Nephron progenitor cell (in vitro differentiated cells): ENCODE results near the gene UBL5.
"Not testable (repeated sequence)": the region's sequence is repeated elsewhere in the genome, so short reads cannot be mapped to it uniquely, and the experiment has no call there.

Source experiments
- DNase-seq: peaks from one replicate; pipeline ENCODE4 v3.0.0; 2021
- H3K27ac Mint-ChIP-seq: 2 replicates; pipeline ENCODE4 v1.8.0; 2021; ENCODE audit warnings: mild to moderate bottlenecking, moderate library complexity, mixed read lengths
- H3K27me3 Mint-ChIP-seq: 2 replicates; pipeline ENCODE4 v1.8.0; 2021; ENCODE audit warnings: mild to moderate bottlenecking, low read depth, mixed read lengths; ENCODE audit not compliant: poor library complexity
- H3K36me3 Mint-ChIP-seq: 2 replicates; pipeline ENCODE4 v1.8.0; 2021; ENCODE audit warnings: low read depth, mixed read lengths
- H3K4me1 Mint-ChIP-seq: 2 replicates; pipeline ENCODE4 v1.8.0; 2021; ENCODE audit warnings: mixed read lengths
- H3K4me3 Mint-ChIP-seq: 2 replicates; pipeline ENCODE4 v1.8.0; 2021; ENCODE audit warnings: mild to moderate bottlenecking, moderate library complexity, mixed read lengths
- H3K9me3 Mint-ChIP-seq: 2 replicates; pipeline ENCODE4 v1.8.0; 2021; ENCODE audit warnings: mild to moderate bottlenecking, moderate library complexity, mixed read lengths
- TF ChIP-seq, protein P1 (sequence below): fragments of 200-600 bp; sonication (generic); IDR thresholded peaks from 2 replicates; pipeline ENCODE4 v1.5.0; 2021; ENCODE audit warnings: antibody characterized with exemption

UBL5 gene

DNA sequence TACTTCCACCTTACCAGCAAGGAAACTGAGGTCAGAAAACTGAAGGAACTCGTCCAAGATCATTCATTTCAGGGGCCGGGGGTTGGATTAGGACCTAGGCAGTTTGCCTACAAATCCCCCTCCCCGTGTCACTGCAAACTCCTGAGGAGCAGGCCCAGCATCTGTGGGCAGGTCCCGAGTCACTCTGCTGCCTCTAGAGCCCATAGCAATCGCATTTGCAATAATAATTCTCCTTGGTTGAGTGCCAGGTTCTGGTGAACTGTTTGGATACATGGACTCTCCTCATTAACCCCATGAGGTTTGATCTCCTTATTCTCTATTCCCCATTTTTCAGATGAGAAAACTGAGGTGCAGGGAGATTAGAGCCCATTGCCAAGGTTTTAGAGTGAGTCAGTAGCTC is 8.3 kb downstream of the UBL5 start:
- Mint-ChIP-seq H3K4me1 (peaks cover 13% of the 10 kb centered on the region), H3K36me3 (peaks cover 21% of the 10 kb centered on the region), H3K9me3 (no peaks in the 10 kb centered on the region), H3K4me3 (peak overlapping the region; percentile 92), H3K27me3 (peaks cover 3% of the 10 kb centered on the region), H3K27ac (peak overlapping the region; percentile 64)
- TF ChIP-seq, protein P1, sequence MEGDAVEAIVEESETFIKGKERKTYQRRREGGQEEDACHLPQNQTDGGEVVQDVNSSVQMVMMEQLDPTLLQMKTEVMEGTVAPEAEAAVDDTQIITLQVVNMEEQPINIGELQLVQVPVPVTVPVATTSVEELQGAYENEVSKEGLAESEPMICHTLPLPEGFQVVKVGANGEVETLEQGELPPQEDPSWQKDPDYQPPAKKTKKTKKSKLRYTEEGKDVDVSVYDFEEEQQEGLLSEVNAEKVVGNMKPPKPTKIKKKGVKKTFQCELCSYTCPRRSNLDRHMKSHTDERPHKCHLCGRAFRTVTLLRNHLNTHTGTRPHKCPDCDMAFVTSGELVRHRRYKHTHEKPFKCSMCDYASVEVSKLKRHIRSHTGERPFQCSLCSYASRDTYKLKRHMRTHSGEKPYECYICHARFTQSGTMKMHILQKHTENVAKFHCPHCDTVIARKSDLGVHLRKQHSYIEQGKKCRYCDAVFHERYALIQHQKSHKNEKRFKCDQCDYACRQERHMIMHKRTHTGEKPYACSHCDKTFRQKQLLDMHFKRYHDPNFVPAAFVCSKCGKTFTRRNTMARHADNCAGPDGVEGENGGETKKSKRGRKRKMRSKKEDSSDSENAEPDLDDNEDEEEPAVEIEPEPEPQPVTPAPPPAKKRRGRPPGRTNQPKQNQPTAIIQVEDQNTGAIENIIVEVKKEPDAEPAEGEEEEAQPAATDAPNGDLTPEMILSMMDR, result no peak
- no peak for DNase-seq

DNA sequence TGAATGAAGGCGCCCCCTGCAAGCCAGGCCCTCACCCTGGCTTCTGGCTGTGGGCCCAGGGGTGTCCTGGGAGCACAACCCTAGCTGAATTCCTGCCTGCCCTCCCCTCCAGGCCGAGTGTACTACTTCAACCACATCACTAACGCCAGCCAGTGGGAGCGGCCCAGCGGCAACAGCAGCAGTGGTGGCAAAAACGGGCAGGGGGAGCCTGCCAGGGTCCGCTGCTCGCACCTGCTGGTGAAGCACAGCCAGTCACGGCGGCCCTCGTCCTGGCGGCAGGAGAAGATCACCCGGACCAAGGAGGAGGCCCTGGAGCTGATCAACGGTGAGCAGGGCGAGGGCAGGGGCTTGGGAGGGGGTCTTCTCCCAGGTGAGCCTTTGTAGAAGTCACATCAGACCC is 10.6 kb downstream of the UBL5 start:
- Mint-ChIP-seq H3K4me1 (peaks cover 13% of the 10 kb centered on the region), H3K4me3 (no peak overlapping the region), H3K36me3 (peaks cover 39% of the 10 kb centered on the region), H3K9me3 (no peaks in the 10 kb centered on the region), H3K27ac (no peak overlapping the region), H3K27me3 (peaks cover 3% of the 10 kb centered on the region)
- TF ChIP-seq, protein P1, result no peak
- no peak for DNase-seq

DNA sequence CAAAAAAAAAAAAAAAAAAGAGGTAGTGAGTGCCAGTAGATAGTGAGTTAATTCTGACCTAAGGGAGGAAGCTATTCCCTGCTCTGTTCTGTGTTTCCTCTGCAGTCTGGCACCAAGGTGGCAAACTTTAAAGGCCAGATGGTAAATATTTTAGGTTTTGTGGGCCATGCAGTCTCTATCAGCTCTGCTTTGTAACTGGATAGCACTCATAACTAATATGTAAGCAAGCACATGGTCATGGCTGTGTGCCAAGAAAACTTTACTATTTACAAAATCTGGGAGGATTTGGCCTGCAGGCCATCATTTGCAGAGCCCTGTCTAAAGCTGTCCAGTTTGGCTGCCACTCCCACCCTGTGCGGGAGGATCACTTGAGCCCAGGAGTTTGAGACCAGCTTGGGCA is 11.7 kb downstream of the UBL5 start:
- Mint-ChIP-seq H3K27ac (no peak overlapping the region), H3K4me1 (peaks cover 13% of the 10 kb centered on the region), H3K36me3 (peaks cover 50% of the 10 kb centered on the region), H3K27me3 (peaks cover 3% of the 10 kb centered on the region), H3K9me3 (no peaks in the 10 kb centered on the region), H3K4me3 (no peak overlapping the region)
- TF ChIP-seq, protein P1, result no peak
- no peak for DNase-seq

- no peak overlapping the region for H3K4me3 Mint-ChIP-seq
- no peaks in the 10 kb centered on the region for H3K27me3 Mint-ChIP-seq
- peaks cover 20% of the 10 kb centered on the region for H3K4me1 Mint-ChIP-seq
- TF ChIP-seq, protein P1, result no peak
- H3K27ac Mint-ChIP-seq, result no peak overlapping the region
- no peak for DNase-seq
- peaks cover 61% of the 10 kb centered on the region for H3K36me3 Mint-ChIP-seq
- H3K9me3 Mint-ChIP-seq, result no peaks in the 10 kb centered on the region
Observed at GRCh38 chr19:9842834-9843625, 15.3 kb downstream of the UBL5 start.

- not testable (repeated sequence) for H3K9me3 Mint-ChIP-seq, H3K4me3 Mint-ChIP-seq, DNase-seq, H3K27me3 Mint-ChIP-seq, H3K27ac Mint-ChIP-seq
- peaks cover 27% of the 10 kb centered on the region for H3K4me1 Mint-ChIP-seq
- H3K36me3 Mint-ChIP-seq, result peaks cover 60% of the 10 kb centered on the region
Observed at GRCh38 chr19:9843626-9844273, 16.0 kb downstream of the UBL5 start.

GRCh38 chr19:9847087-9847671 is 19.5 kb downstream of the UBL5 start:
- H3K9me3 Mint-ChIP-seq, result no peaks in the 10 kb centered on the region
- H3K36me3 Mint-ChIP-seq, result peaks cover 34% of the 10 kb centered on the region
- H3K27ac Mint-ChIP-seq, result no peak overlapping the region
- peaks cover 61% of the 10 kb centered on the region for H3K4me1 Mint-ChIP-seq
- H3K27me3 Mint-ChIP-seq, result peaks cover 2% of the 10 kb centered on the region
- TF ChIP-seq, protein P1, result peak; percentile 42
- peak overlapping the region; percentile 40 for H3K4me3 Mint-ChIP-seq
- DNase-seq, result peak; percentile 49
